HEK293T (cell line): ENCODE data around the gene RBFOX2.
"Not testable (repeated sequence)": the region's sequence is repeated elsewhere in the genome, so short reads cannot be mapped to it uniquely, and the experiment has no call there.

ENCODE experiments used
- CTCF ChIA-PET: fragments of 350-600 bp; formaldehyde crosslinking; extraction: SDS; loops from one replicate; lab custom pipeline; 2021; ENCODE audit warnings: antibody characterized with exemption, inconsistent platforms; lab: Yijun Ruan, JAX
- POLR2A ChIA-PET: fragments of 350-600 bp; formaldehyde crosslinking; extraction: SDS; loops from one replicate; lab custom pipeline; 2020; ENCODE audit warnings: antibody characterized with exemption, inconsistent platforms; lab: Yijun Ruan, JAX
- DNase-seq: peaks from one replicate; pipeline ENCODE4 v3.0.0; 2012; ENCODE audit warnings: mixed read lengths; ENCODE audit errors: extremely low spot score
- ARNT ChIP-seq: fragments of 450-650 bp; IDR thresholded peaks from 2 replicates; pipeline ENCODE4 v1.6.1; 2017; ENCODE audit warnings: mild to moderate bottlenecking
- BHLHE40 ChIP-seq: fragments of 450-650 bp; IDR thresholded peaks from 2 replicates; pipeline ENCODE4 v1.6.1; 2016; ENCODE audit warnings: mild to moderate bottlenecking, moderate library complexity, borderline replicate concordance
- CTBP1 ChIP-seq: fragments of 450-650 bp; IDR thresholded peaks from 2 replicates; pipeline ENCODE4 v1.6.1; 2016; ENCODE audit warnings: borderline replicate concordance
- ELF4 ChIP-seq: fragments of 450-650 bp; IDR thresholded peaks from 2 replicates; pipeline ENCODE4 v1.6.1; 2017; ENCODE audit warnings: antibody characterized with exemption
- FOXA1 ChIP-seq: fragments of 450-650 bp; IDR thresholded peaks from 2 replicates; pipeline ENCODE4 v1.6.1; 2016; ENCODE audit warnings: mild to moderate bottlenecking
- FOXK2 ChIP-seq: fragments of 450-650 bp; IDR thresholded peaks from 2 replicates; pipeline ENCODE4 v1.6.1; 2016; ENCODE audit warnings: mild to moderate bottlenecking
- FOXM1 ChIP-seq: fragments of 450-650 bp; IDR thresholded peaks from 2 replicates; pipeline ENCODE4 v1.6.1; 2017; ENCODE audit warnings: mild to moderate bottlenecking, borderline replicate concordance
- HDGF ChIP-seq: fragments of 450-650 bp; IDR thresholded peaks from 2 replicates; pipeline ENCODE4 v1.6.1; 2017; ENCODE audit warnings: antibody characterized with exemption, borderline replicate concordance
- L3MBTL2 ChIP-seq: fragments of 450-650 bp; conservative IDR thresholded peaks from 2 replicates; pipeline ENCODE4 v1.6.1; 2016; ENCODE audit warnings: mild to moderate bottlenecking
- LEF1 ChIP-seq: fragments of 450-650 bp; IDR thresholded peaks from 2 replicates; pipeline ENCODE4 v1.6.1; 2017; ENCODE audit warnings: mild to moderate bottlenecking, borderline replicate concordance
- NFRKB ChIP-seq: fragments of 450-650 bp; IDR thresholded peaks from 2 replicates; pipeline ENCODE4 v1.6.1; 2016; ENCODE audit warnings: mild to moderate bottlenecking, moderate library complexity
- PKNOX1 ChIP-seq: fragments of 450-650 bp; IDR thresholded peaks from 2 replicates; pipeline ENCODE4 v1.6.1; 2016
- SP1 ChIP-seq: fragments of 450-650 bp; IDR thresholded peaks from 2 replicates; pipeline ENCODE4 v1.6.1; 2017
- SUZ12 ChIP-seq: fragments of 450-650 bp; IDR thresholded peaks from 2 replicates; pipeline ENCODE4 v1.6.1; 2016; ENCODE audit warnings: mild to moderate bottlenecking
- TARDBP ChIP-seq: fragments of 450-650 bp; IDR thresholded peaks from 2 replicates; pipeline ENCODE4 v1.6.1; 2016
- ZNF384 ChIP-seq: fragments of 450-650 bp; IDR thresholded peaks from 2 replicates; pipeline ENCODE4 v1.6.1; 2016

The RBFOX2 gene

GRCh38 chr22:35805466-35805865, 223.2 kb downstream of the RBFOX2 start:
- no peak for DNase-seq
- ChIA-PET POLR2A (no interaction called here), CTCF (no interaction called here)
- TF ChIP-seq HDGF (no peak), ARNT (no peak), FOXA1 (no peak), ZNF384 (no peak), ELF4 (no peak), SP1 (no peak), FOXK2 (no peak), L3MBTL2 (no peak), PKNOX1 (no peak), SUZ12 (no peak), NFRKB (no peak)

GRCh38 chr22:35804421-35804820, 224.2 kb downstream of the RBFOX2 start:
- ChIA-PET POLR2A (no interaction called here), CTCF (no interaction called here)
- DNase-seq = no peak
- TF ChIP-seq ARNT (no peak), TARDBP (no peak), FOXM1 (no peak), ZNF384 (no peak), CTBP1 (no peak), BHLHE40 (no peak), ELF4 (no peak)

GRCh38 chr22:35802885-35803284, 225.7 kb downstream of the RBFOX2 start:
- CTCF ChIA-PET = no interaction called here

GRCh38 chr22:35801301-35801700, 227.3 kb downstream of the RBFOX2 start:
- POLR2A ChIA-PET, CTCF ChIA-PET, DNase-seq: not testable (repeated sequence)

More at GRCh38 chr22:35802885-35803284, 225.7 kb downstream of the RBFOX2 start:
- TF ChIP-seq BHLHE40 (no peak), SUZ12 (no peak), TARDBP (no peak), FOXA1 (no peak), LEF1 (no peak), CTBP1 (no peak), SP1 (no peak), FOXM1 (no peak), HDGF (no peak)
- POLR2A ChIA-PET = no interaction called here
- DNase-seq = no peak

DNA sequence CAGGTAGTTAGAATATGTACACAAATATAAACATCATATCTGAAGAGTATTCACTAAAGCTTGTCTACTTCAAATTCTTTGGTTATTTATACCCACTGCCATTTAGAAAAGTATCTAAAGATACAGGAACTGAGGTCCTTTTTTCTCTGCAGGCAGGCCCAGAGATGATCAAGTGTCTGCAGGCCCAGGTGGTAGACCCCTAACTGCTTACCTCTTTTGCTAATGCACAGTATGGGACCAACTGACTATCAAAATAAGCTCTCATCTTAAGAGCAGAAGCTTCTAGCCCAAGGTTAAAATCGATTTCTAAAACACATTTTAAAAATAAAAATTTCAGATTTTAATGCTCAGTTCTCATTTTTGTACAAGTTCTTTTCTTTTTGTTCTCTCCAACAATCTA, 229.5 kb downstream of the RBFOX2 start:
- no peak for DNase-seq
- ChIA-PET POLR2A (no interaction called here), CTCF (interaction anchor here (1.4 kb wide), 1 partner anchor 267 kb away, joined by 4 read pairs; no protein-coding TSS in a partner anchor)
- TF ChIP-seq CTBP1 (no peak), FOXK2 (no peak), FOXA1 (no peak), BHLHE40 (no peak), ZNF384 (no peak), FOXM1 (no peak), SP1 (no peak), SUZ12 (no peak), PKNOX1 (no peak), L3MBTL2 (no peak), TARDBP (no peak), ARNT (no peak), NFRKB (no peak), HDGF (no peak), LEF1 (no peak), ELF4 (no peak)

DNA sequence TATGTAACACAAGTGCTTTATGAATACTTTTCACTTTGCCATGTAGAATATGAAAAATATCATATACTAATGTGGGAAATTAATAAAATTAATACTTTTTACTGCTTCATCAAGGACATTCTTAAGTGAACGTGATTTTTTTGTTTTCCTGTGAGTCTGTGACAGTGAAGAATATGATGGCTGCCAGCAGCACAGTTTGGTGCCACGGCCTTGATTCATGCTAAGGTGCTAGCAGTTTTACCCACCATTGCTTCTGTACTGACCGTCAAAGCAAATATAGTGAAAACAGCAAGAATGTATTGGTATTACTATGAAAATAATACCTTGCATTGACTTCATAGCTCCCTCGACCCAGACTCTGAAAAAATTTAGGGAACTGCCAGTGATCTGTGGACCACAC, 231.2 kb downstream of the RBFOX2 start:
- no peak for DNase-seq
- no peak for TF ChIP-seq ZNF384
- no peak for TF ChIP-seq CTBP1
- no peak for TF ChIP-seq LEF1
- no peak for TF ChIP-seq FOXA1
- no peak for TF ChIP-seq TARDBP
- no peak for TF ChIP-seq ELF4
- no peak for TF ChIP-seq SP1
- no peak for TF ChIP-seq ARNT
- no peak for TF ChIP-seq NFRKB
- no peak for TF ChIP-seq HDGF
- TF ChIP-seq L3MBTL2 = no peak
- no peak for TF ChIP-seq PKNOX1
- no peak for TF ChIP-seq FOXK2
- TF ChIP-seq SUZ12 = no peak
- no peak for TF ChIP-seq FOXM1
- no peak for TF ChIP-seq BHLHE40
- ChIA-PET POLR2A (no interaction called here), CTCF (no interaction called here)

- POLR2A ChIA-PET = no interaction called here
- TF ChIP-seq ARNT (no peak), ELF4 (no peak), FOXM1 (no peak), BHLHE40 (no peak), TARDBP (no peak), FOXA1 (no peak)
- CTCF ChIA-PET = interaction anchor here (0.7 to 1.3 kb wide), 4 partner anchors 10 to 270 kb away, joined by 3 to 10 read pairs (median 4); no protein-coding TSS in a partner anchor
- DNase-seq = no peak
Measured at GRCh38 chr22:35795476-35795875, 233.1 kb downstream of the RBFOX2 start.
